Activated naive CD8-positive, alpha-beta T cell (primary cell): ENCODE measurements around the gene CCL22.

Experiments used
- H3K27ac Mint-ChIP-seq: one replicate; pipeline ENCODE4 v1.8.0; 2021; ENCODE audit warnings: mixed read lengths
- H3K27me3 Mint-ChIP-seq: one replicate; pipeline ENCODE4 v1.8.0; 2021; ENCODE audit warnings: mixed read lengths
- H3K36me3 Mint-ChIP-seq: one replicate; pipeline ENCODE4 v1.8.0; 2021; ENCODE audit warnings: mixed read lengths
- H3K4me1 Mint-ChIP-seq: one replicate; pipeline ENCODE4 v1.8.0; 2021; ENCODE audit warnings: low read depth, mixed read lengths
- H3K4me3 Mint-ChIP-seq: one replicate; pipeline ENCODE4 v1.8.0; 2021; ENCODE audit warnings: mild to moderate bottlenecking, mixed read lengths
- H3K9me3 Mint-ChIP-seq: one replicate; pipeline ENCODE4 v1.8.0; 2021; ENCODE audit warnings: low read depth, mixed read lengths

CCL22 gene

GRCh38 chr16:57380671-57381462, 22.3 kb downstream of the CCL22 start:
- H3K27ac Mint-ChIP-seq: no peak overlapping the region
- H3K4me1 Mint-ChIP-seq: peaks cover 17% of the 10 kb centered on the region

GRCh38 chr16:57381791-57382534, 23.4 kb downstream of the CCL22 start:
- Mint-ChIP-seq H3K27ac (no peak overlapping the region), H3K4me3 (no peak overlapping the region), H3K9me3 (no peaks in the 10 kb centered on the region), H3K4me1 (peaks cover 13% of the 10 kb centered on the region), H3K36me3 (no peaks in the 10 kb centered on the region), H3K27me3 (no peaks in the 10 kb centered on the region)

More at GRCh38 chr16:57380671-57381462, 22.3 kb downstream of the CCL22 start:
- Mint-ChIP-seq H3K36me3 (no peaks in the 10 kb centered on the region), H3K9me3 (no peaks in the 10 kb centered on the region), H3K4me3 (no peak overlapping the region), H3K27me3 (no peaks in the 10 kb centered on the region)

GRCh38 chr16:57382535-57383275, 24.1 kb downstream of the CCL22 start:
- peaks cover 7% of the 10 kb centered on the region for H3K4me1 Mint-ChIP-seq
- H3K36me3 Mint-ChIP-seq: no peaks in the 10 kb centered on the region
- no peaks in the 10 kb centered on the region for H3K27me3 Mint-ChIP-seq
- no peaks in the 10 kb centered on the region for H3K9me3 Mint-ChIP-seq
- H3K27ac Mint-ChIP-seq: no peak overlapping the region
- no peak overlapping the region for H3K4me3 Mint-ChIP-seq

DNA sequence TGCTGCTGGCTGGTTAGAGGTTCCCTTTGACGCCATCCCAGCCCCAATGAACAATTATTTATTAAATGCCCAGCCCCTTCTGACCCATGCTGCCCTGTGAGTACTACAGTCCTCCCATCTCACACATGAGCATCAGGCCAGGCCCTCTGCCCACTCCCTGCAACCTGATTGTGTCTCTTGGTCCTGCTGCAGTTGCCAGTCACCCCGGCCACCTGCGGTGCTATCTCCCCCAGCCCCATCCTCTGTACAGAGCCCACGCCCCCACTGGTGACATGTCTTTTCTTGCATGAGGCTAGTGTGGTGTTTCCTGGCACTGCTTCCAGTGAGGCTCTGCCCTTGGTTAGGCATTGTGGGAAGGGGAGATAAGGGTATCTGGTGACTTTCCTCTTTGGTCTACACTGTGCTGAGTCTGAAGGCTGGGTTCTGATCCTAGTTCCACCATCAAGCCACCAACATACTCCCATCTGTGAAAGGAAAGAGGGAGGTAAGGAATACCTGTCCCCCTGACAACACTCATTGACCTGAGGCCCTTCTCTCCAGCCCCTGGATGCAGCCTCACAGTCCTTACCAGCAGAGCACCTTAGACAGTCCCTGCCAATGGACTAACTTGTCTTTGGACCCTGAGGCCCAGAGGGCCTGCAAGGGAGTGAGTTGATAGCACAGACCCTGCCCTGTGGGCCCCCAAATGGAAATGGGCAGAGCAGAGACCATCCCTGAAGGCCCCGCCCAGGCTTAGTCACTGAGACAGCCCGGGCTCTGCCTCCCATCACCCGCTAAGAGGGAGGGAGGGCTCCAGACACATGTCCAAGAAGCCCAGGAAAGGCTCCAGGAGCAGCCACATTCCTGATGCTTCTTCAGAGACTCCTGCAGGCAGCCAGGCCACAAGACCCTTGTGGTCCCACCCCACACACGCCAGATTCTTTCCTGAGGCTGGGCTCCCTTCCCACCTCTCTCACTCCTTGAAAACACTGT, 25.0 kb downstream of the CCL22 start:
- H3K4me1 Mint-ChIP-seq: peaks cover 4% of the 10 kb centered on the region
- H3K9me3 Mint-ChIP-seq: no peaks in the 10 kb centered on the region
- no peak overlapping the region for H3K4me3 Mint-ChIP-seq
- no peak overlapping the region for H3K27ac Mint-ChIP-seq
- H3K27me3 Mint-ChIP-seq: no peaks in the 10 kb centered on the region
- H3K36me3 Mint-ChIP-seq: no peaks in the 10 kb centered on the region

DNA sequence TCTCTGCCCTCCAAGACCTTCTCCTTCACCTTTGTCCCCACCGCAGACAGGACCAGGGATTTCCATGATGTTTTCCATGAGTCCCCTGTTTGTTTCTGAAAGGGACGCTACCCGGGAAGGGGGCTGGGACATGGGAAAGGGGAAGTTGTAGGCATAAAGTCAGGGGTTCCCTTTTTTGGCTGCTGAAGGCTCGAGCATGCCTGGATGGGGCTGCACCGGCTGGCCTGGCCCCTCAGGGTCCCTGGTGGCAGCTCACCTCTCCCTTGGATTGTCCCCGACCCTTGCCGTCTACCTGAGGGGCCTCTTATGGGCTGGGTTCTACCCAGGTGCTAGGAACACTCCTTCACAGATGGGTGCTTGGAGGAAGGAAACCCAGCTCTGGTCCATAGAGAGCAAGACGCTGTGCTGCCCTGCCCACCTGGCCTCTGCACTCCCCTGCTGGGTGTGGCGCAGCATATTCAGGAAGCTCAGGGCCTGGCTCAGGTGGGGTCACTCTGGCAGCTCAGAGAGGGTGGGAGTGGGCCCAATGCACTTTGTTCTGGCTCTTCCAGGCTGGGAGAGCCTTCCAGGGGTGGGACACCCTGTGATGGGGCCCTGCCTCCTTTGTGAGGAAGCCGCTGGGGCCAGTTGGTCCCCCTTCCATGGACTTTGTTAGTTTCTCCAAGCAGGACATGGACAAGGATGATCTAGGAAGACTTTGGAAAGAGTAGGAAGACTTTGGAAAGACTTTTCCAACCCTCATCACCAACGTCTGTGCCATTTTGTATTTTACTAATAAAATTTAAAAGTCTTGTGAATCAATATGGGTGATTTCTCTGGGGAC, 25.9 kb downstream of the CCL22 start:
- Mint-ChIP-seq H3K9me3 (no peaks in the 10 kb centered on the region), H3K27me3 (no peaks in the 10 kb centered on the region), H3K4me3 (no peak overlapping the region), H3K4me1 (peaks cover 4% of the 10 kb centered on the region), H3K27ac (no peak overlapping the region), H3K36me3 (no peaks in the 10 kb centered on the region)

- no peaks in the 10 kb centered on the region for H3K36me3 Mint-ChIP-seq
- H3K4me3 Mint-ChIP-seq: no peak overlapping the region
- no peaks in the 10 kb centered on the region for H3K9me3 Mint-ChIP-seq
- no peaks in the 10 kb centered on the region for H3K27me3 Mint-ChIP-seq
- no peak overlapping the region for H3K27ac Mint-ChIP-seq
- peaks cover 4% of the 10 kb centered on the region for H3K4me1 Mint-ChIP-seq
Observed at GRCh38 chr16:57385083-57385482, 26.5 kb downstream of the CCL22 start.

GRCh38 chr16:57386381-57386951, 27.9 kb downstream of the CCL22 start:
- no peaks in the 10 kb centered on the region for H3K36me3 Mint-ChIP-seq
- H3K27me3 Mint-ChIP-seq: no peaks in the 10 kb centered on the region
- H3K4me3 Mint-ChIP-seq: no peak overlapping the region
- no peaks in the 10 kb centered on the region for H3K9me3 Mint-ChIP-seq
- H3K27ac Mint-ChIP-seq: peak overlapping the region; percentile 28
- peaks cover 2% of the 10 kb centered on the region for H3K4me1 Mint-ChIP-seq

DNA sequence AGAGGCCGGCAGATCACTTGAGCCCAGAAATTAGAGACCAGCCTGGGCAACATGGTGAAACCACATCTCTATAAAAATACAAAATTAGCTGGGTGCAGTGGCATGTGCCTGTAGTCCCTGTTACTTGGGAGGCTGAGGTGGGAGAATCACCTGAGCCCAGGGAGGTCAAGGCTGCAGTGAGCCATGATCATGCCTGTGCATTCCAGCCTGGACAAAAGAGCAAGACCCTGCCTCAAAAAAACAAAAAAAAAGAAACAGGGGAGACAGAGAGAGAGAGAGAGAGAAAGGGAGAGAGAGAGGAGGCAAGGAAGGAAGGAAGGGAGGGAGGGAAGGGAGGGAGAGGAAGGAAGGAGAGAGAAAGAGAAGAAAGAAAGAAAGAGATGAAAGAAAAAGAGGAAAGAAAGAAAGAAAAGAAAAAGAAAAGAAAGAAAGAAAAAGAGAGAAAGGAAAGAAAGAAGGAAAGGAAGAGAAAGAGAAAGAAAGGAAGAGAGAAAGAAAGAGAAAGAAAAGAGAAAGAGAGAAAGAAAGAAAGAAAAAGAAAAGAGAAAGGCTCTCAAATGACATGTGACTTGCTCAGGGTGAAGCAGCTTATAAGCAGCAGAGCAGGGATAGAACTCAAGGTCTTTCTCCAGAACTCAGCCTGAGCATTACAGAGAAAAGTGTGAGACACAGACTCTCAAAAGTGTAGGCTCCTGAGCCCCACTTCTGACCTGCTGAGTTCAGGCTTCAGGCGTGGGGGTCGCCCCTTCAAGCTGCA, 29.2 kb downstream of the CCL22 start:
- peaks cover 2% of the 10 kb centered on the region for H3K4me1 Mint-ChIP-seq
- no peak overlapping the region for H3K27ac Mint-ChIP-seq
- H3K9me3 Mint-ChIP-seq: no peaks in the 10 kb centered on the region
- H3K4me3 Mint-ChIP-seq: no peak overlapping the region
- no peaks in the 10 kb centered on the region for H3K27me3 Mint-ChIP-seq
- no peaks in the 10 kb centered on the region for H3K36me3 Mint-ChIP-seq

DNA sequence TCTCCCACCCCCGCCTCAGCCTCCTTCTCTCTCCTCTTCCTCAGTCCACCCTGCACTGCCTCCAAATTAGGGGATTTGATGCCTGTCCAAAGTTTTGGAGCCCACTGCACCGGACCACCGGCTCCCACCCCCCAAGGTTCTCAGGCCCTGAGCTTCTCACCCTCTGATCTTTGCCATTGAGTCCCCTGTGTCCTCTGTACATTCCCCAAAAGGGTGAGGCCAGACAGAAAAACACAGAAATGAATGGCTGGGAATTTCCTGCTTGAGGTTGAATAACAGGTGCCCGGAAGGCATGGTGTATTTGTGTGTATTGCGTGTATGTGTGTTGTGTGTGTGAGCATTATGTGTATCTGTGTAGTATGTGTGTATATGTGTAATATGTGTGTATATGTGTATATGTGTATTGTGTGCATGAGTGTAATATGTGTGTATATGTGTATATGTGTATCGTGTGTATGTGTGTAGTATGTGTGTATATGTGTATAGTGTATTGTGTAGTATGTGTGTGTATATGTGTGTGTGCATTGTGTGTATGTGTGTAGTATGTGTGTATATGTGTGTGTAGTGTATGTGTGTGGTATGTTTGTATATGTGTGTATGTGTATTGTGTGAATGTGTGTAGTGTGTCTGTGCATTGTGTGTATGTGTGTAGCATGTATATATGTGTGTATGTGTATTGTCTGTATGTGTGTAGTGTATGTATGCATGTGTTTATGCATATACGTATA, 29.9 kb downstream of the CCL22 start:
- no peak overlapping the region for H3K27ac Mint-ChIP-seq
- no peaks in the 10 kb centered on the region for H3K36me3 Mint-ChIP-seq

DNA sequence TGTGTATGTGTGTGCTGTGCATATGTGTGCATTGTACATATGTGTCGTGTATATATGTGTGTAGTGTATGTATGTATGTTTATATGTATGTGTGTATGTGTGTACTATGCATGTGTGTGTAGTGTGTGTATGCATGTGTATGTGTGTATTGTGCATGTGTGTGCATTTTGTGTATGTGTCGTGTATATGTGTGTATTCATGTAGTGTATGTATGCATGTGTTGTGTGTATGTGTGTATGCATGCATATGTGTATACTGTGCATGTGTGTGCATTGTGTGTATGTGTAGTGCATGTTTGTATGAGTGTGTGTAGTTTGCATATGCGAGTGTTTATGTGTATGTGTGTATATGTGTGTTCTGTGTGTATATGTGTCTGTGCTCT, 30.5 kb downstream of the CCL22 start:
- H3K4me1 Mint-ChIP-seq: peaks cover 2% of the 10 kb centered on the region
- H3K4me3 Mint-ChIP-seq: no peak overlapping the region
- no peaks in the 10 kb centered on the region for H3K36me3 Mint-ChIP-seq
- no peaks in the 10 kb centered on the region for H3K9me3 Mint-ChIP-seq
- no peaks in the 10 kb centered on the region for H3K27me3 Mint-ChIP-seq
- H3K27ac Mint-ChIP-seq: no peak overlapping the region

More for the DNA sequence above, 29.9 kb downstream of the CCL22 start:
- H3K4me3 Mint-ChIP-seq: no peak overlapping the region
- H3K27me3 Mint-ChIP-seq: no peaks in the 10 kb centered on the region
- H3K9me3 Mint-ChIP-seq: no peaks in the 10 kb centered on the region
- peaks cover 2% of the 10 kb centered on the region for H3K4me1 Mint-ChIP-seq

GRCh38 chr16:57390636-57391295, 32.2 kb downstream of the CCL22 start:
- H3K4me1 Mint-ChIP-seq: peaks cover 2% of the 10 kb centered on the region

DNA sequence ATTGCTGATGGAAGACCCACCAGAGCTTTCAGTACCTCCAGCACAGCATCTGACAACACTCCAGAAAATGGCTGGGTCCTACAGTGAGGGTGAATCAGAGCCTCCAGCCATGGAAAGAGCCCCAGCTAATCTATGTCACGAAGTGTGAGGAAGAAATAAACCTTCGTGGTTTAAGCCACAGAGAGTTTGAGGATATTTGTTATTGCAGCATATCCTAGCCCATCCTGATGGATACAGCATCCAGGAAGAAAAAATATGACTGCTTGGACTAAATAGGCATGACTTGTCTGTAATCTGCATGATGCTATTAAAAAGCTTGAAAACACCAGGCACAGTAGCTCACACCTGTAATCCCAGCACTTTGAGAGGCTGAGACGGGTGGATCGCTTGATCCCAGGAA, 32.7 kb downstream of the CCL22 start:
- H3K4me1 Mint-ChIP-seq: peaks cover 2% of the 10 kb centered on the region
- no peaks in the 10 kb centered on the region for H3K9me3 Mint-ChIP-seq
- H3K36me3 Mint-ChIP-seq: no peaks in the 10 kb centered on the region
- no peaks in the 10 kb centered on the region for H3K27me3 Mint-ChIP-seq
- no peak overlapping the region for H3K27ac Mint-ChIP-seq
- no peak overlapping the region for H3K4me3 Mint-ChIP-seq

More at GRCh38 chr16:57390636-57391295, 32.2 kb downstream of the CCL22 start:
- Mint-ChIP-seq H3K36me3 (no peaks in the 10 kb centered on the region), H3K27ac (no peak overlapping the region), H3K9me3 (no peaks in the 10 kb centered on the region), H3K4me3 (no peak overlapping the region), H3K27me3 (no peaks in the 10 kb centered on the region)
